ENCODE results near the gene GALNT9. TPM values are rescaled to one million over a fixed set of nuclear protein-coding genes. Genes with fewer than 3 reads are reported as not detected.

Gene GALNT9
- total RNA-seq, 1 donor from 2014 or later = 2.1 TPM

DNA sequence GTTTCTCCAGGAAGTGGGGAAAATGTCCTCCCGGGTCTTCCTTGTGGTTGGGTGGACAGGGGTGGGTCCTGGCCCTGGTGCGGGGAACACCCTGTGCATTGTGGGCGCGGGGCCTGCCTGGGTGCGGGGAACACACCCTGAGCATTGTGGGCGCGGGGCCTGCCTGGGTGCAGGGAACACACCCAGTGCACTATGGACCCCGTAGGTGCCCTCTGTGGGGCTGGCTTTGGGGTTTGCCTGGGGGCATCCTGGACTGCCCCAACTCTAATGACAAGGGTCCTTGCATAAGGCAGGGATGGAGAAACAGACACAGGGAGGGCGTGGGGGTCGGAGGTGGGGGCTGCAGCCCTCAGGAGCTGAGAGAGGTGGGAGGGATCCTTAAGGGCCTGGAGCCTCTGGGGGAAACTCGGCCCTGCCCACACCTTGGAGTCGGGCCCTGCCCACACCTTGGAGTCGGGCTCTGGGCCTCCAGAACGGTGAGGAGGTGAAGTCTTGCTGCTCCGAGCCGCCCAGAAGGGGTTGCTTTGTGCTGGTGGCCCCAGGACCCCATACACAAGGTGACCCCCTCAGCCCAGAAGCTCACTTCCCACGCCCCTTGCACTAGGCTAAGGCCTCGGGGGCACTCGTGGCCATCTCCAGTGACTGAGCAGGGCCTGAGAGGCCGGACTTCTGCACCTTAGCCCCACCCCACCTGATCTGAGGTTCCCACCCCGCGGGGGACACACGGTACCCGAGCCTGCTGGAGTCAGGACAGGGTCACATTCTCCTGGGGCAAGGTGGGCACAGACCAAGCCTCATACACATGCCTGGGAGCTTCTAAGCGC lies 69.3 kb downstream of the GALNT9 start:
- Histone ChIP-seq H4K20me1 (ENCODE audit: insufficient read depth, low read length) (no peaks in the 10 kb centered on the region), H3K36me3 (ENCODE audit: insufficient read depth, low read length) (no peaks in the 10 kb centered on the region), H3K9me3 (ENCODE audit: insufficient read depth, low read depth, low read length) (no peaks in the 10 kb centered on the region), H3K27ac (ENCODE audit: low read depth, low read length) (no peak overlapping the region), H3K4me2 (ENCODE audit: low read length) (no peak overlapping the region), H3K79me2 (ENCODE audit: insufficient read depth, low read length) (no peaks in the 10 kb centered on the region), H2AFZ (ENCODE audit: low read depth, low read length) (no peak overlapping the region), H3K27me3 (ENCODE audit: insufficient read depth, low read length) (no peaks in the 10 kb centered on the region), H3K4me3 (ENCODE audit: insufficient read depth, low read depth, low read length) (no peak overlapping the region), H3K9ac (ENCODE audit: low read length) (no peak overlapping the region), H3K4me1 (ENCODE audit: insufficient read depth, low read length) (no peaks in the 10 kb centered on the region)
- FAIRE-seq = no peak
- H3K36me3 Mint-ChIP-seq (ENCODE audit: low read depth, unreplicated experiment) = peaks cover 9% of the 10 kb centered on the region
- peaks cover 61% of the 10 kb centered on the region for H3K27me3 Mint-ChIP-seq (ENCODE audit: low read depth, unreplicated experiment)
- TF ChIP-seq EZH2 (IDR thresholded peaks at IDR 0.05; ENCODE audit: insufficient read depth, low read length) = no peak
- TF ChIP-seq, protein P1, sequence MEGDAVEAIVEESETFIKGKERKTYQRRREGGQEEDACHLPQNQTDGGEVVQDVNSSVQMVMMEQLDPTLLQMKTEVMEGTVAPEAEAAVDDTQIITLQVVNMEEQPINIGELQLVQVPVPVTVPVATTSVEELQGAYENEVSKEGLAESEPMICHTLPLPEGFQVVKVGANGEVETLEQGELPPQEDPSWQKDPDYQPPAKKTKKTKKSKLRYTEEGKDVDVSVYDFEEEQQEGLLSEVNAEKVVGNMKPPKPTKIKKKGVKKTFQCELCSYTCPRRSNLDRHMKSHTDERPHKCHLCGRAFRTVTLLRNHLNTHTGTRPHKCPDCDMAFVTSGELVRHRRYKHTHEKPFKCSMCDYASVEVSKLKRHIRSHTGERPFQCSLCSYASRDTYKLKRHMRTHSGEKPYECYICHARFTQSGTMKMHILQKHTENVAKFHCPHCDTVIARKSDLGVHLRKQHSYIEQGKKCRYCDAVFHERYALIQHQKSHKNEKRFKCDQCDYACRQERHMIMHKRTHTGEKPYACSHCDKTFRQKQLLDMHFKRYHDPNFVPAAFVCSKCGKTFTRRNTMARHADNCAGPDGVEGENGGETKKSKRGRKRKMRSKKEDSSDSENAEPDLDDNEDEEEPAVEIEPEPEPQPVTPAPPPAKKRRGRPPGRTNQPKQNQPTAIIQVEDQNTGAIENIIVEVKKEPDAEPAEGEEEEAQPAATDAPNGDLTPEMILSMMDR (IDR thresholded peaks at IDR 0.05; ENCODE audit: insufficient read depth, low read depth, low read length) = no peak
- H3K4me3 Mint-ChIP-seq (ENCODE audit: unreplicated experiment) = no peak overlapping the region
- H3K4me1 Mint-ChIP-seq (ENCODE audit: low read depth, unreplicated experiment) = no peaks in the 10 kb centered on the region
- no peak for DNase-seq (ENCODE audit: low read depth)
- no peaks in the 10 kb centered on the region for H3K9me3 Mint-ChIP-seq (ENCODE audit: unreplicated experiment)
- H3K27ac Mint-ChIP-seq (ENCODE audit: unreplicated experiment) = no peak overlapping the region

GRCh38 chr12:132259364-132259871 lies 70.0 kb downstream of the GALNT9 start:
- Histone ChIP-seq H3K9me3 (ENCODE audit: insufficient read depth, low read depth, low read length) (no peaks in the 10 kb centered on the region), H3K9ac (ENCODE audit: low read length) (no peak overlapping the region), H4K20me1 (ENCODE audit: insufficient read depth, low read length) (no peaks in the 10 kb centered on the region), H3K27ac (ENCODE audit: low read depth, low read length) (no peak overlapping the region), H3K4me2 (ENCODE audit: low read length) (peak overlapping the region; percentile 33), H3K4me1 (ENCODE audit: insufficient read depth, low read length) (no peaks in the 10 kb centered on the region), H3K4me3 (ENCODE audit: insufficient read depth, low read depth, low read length) (no peak overlapping the region), H3K79me2 (ENCODE audit: insufficient read depth, low read length) (no peaks in the 10 kb centered on the region), H3K36me3 (ENCODE audit: insufficient read depth, low read length) (no peaks in the 10 kb centered on the region), H2AFZ (ENCODE audit: low read depth, low read length) (no peak overlapping the region), H3K27me3 (ENCODE audit: insufficient read depth, low read length) (no peaks in the 10 kb centered on the region)
- DNase-seq (ENCODE audit: low read depth) (no peak), FAIRE-seq (no peak)
- Mint-ChIP-seq H3K27ac (ENCODE audit: unreplicated experiment) (peak overlapping the region; percentile 41), H3K36me3 (ENCODE audit: low read depth, unreplicated experiment) (peaks cover 7% of the 10 kb centered on the region), H3K4me1 (ENCODE audit: low read depth, unreplicated experiment) (no peaks in the 10 kb centered on the region), H3K27me3 (ENCODE audit: low read depth, unreplicated experiment) (peaks cover 61% of the 10 kb centered on the region), H3K9me3 (ENCODE audit: unreplicated experiment) (no peaks in the 10 kb centered on the region), H3K4me3 (ENCODE audit: unreplicated experiment) (no peak overlapping the region)
- TF ChIP-seq EZH2 (IDR thresholded peaks at IDR 0.05; ENCODE audit: insufficient read depth, low read length) = no peak
- TF ChIP-seq, protein P1 (IDR thresholded peaks at IDR 0.05; ENCODE audit: insufficient read depth, low read depth, low read length) = no peak

GRCh38 chr12:132258543-132258942 lies 70.8 kb downstream of the GALNT9 start:
- no peaks in the 10 kb centered on the region for H3K79me2 ChIP-seq (ENCODE audit: insufficient read depth, low read length)
- Mint-ChIP-seq H3K4me3 (ENCODE audit: unreplicated experiment) (no peak overlapping the region), H3K27me3 (ENCODE audit: low read depth, unreplicated experiment) (peaks cover 61% of the 10 kb centered on the region), H3K36me3 (ENCODE audit: low read depth, unreplicated experiment) (peaks cover 7% of the 10 kb centered on the region), H3K4me1 (ENCODE audit: low read depth, unreplicated experiment) (no peaks in the 10 kb centered on the region), H3K27ac (ENCODE audit: unreplicated experiment) (no peak overlapping the region), H3K9me3 (ENCODE audit: unreplicated experiment) (no peaks in the 10 kb centered on the region)
- no peak overlapping the region for H3K4me3 ChIP-seq (ENCODE audit: insufficient read depth, low read depth, low read length)
- no peak overlapping the region for H3K9ac ChIP-seq (ENCODE audit: low read length)
- FAIRE-seq = no peak
- H3K9me3 ChIP-seq (ENCODE audit: insufficient read depth, low read depth, low read length) = no peaks in the 10 kb centered on the region
- H3K27me3 ChIP-seq (ENCODE audit: insufficient read depth, low read length) = no peaks in the 10 kb centered on the region
- DNase-seq (ENCODE audit: low read depth) = no peak
- no peaks in the 10 kb centered on the region for H3K4me1 ChIP-seq (ENCODE audit: insufficient read depth, low read length)
- no peak overlapping the region for H3K27ac ChIP-seq (ENCODE audit: low read depth, low read length)
- H3K4me2 ChIP-seq (ENCODE audit: low read length) = no peak overlapping the region
- TF ChIP-seq EZH2 (IDR thresholded peaks at IDR 0.05; ENCODE audit: insufficient read depth, low read length) = no peak
- TF ChIP-seq, protein P1 (IDR thresholded peaks at IDR 0.05; ENCODE audit: insufficient read depth, low read depth, low read length) = no peak
- no peaks in the 10 kb centered on the region for H4K20me1 ChIP-seq (ENCODE audit: insufficient read depth, low read length)
- no peaks in the 10 kb centered on the region for H3K36me3 ChIP-seq (ENCODE audit: insufficient read depth, low read length)
- no peak overlapping the region for H2AFZ ChIP-seq (ENCODE audit: low read depth, low read length)

Measured in astrocyte (in vitro differentiated cells and primary cell).